Measurements from ENCODE around the gene PDE4B.
"Not testable (repeated sequence)": the region's sequence is repeated elsewhere in the genome, so short reads cannot be mapped to it uniquely, and the experiment has no call there.

PDE4B gene

DNA sequence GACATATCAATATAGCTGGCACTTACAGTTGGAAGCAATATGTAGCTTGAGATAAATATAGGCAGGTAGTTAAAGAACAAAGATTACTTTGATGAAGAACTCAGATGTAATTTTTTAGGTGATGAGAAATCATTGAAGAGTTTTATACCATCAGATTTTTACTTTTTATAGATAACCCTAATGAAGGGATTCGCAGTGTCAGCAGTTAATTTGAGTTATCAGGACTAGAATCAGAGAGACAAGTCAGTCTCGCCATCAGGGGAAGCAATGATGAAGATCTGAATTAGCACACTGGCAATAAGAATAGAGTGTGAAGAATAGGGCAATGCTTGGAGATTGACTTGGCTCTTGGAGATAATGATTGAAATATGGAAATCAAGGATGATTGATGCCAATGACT lies 342.5 kb downstream of the PDE4B start:
- DNase-seq (ENCODE audit: low spot score) = no peak
- TF ChIP-seq, protein P1, sequence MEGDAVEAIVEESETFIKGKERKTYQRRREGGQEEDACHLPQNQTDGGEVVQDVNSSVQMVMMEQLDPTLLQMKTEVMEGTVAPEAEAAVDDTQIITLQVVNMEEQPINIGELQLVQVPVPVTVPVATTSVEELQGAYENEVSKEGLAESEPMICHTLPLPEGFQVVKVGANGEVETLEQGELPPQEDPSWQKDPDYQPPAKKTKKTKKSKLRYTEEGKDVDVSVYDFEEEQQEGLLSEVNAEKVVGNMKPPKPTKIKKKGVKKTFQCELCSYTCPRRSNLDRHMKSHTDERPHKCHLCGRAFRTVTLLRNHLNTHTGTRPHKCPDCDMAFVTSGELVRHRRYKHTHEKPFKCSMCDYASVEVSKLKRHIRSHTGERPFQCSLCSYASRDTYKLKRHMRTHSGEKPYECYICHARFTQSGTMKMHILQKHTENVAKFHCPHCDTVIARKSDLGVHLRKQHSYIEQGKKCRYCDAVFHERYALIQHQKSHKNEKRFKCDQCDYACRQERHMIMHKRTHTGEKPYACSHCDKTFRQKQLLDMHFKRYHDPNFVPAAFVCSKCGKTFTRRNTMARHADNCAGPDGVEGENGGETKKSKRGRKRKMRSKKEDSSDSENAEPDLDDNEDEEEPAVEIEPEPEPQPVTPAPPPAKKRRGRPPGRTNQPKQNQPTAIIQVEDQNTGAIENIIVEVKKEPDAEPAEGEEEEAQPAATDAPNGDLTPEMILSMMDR (IDR thresholded peaks at IDR 0.05) = no peak
- H3K4me3 ChIP-seq = no peak overlapping the region
- H3K27ac ChIP-seq = no peak overlapping the region

DNA sequence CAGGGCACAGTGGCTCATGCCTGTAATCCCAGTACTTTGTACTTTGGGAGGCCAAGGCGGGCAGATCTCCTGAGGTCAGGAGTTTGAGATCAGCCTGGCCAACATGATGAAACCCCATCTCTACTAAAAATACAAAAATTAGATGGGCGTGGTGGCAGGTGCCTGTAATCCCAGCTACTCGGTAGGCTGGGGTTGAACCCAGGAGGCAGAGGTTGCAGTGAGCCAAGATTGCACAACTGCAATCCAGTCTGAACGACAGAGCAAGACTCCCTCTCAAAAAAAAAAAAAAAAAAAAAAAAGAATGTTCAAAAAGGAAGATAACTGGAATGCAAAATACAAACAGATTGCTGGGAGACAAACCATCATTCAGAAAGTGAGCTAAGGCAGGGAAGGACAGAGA lies 343.7 kb downstream of the PDE4B start:
- H3K27ac ChIP-seq; H3K4me3 ChIP-seq; DNase-seq (ENCODE audit: low spot score): not testable (repeated sequence)

DNA sequence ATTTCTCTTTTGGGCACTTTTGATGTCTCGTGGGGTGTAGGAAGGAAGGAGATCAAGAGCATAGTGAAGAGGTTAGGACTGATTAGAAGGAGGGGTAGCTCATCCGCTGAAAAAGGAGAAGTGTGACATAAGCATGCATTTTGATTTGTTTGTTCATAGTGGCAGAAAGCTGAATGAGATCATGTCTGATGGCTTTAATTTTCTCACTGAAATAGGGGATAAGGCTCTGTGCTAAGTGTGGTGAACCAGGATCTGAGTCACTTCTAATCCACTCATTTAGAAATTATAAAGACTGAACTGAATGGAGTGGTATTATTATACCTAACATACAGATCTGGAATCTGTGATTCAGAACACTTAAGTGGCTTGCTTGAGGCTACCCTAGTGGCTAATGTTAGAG lies 344.5 kb downstream of the PDE4B start:
- no peak overlapping the region for H3K27ac ChIP-seq
- H3K4me3 ChIP-seq = no peak overlapping the region
- no peak for DNase-seq (ENCODE audit: low spot score)
- TF ChIP-seq, protein P1 (IDR thresholded peaks at IDR 0.05) = no peak

DNA sequence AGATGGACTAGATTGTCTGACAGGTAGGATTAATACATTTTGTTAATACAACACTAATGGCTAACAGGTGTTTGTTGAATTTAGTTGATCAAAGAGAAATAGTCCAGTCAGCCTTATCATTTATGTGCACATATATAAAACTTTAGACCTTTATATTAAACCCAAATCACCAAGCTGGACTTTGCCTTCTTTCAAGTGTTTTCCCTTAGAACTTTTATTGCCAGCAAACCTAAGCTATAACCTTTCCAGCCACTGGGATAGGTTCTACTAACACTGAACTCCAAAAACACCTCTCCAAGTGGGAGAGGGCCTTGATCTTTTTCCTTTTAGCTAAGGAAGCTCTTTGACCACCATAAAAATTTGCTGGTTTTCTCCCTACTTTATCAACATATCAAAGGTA lies 345.9 kb downstream of the PDE4B start:
- TF ChIP-seq, protein P1 (IDR thresholded peaks at IDR 0.05) = no peak
- DNase-seq (ENCODE audit: low spot score) = no peak
- H3K27ac ChIP-seq = no peak overlapping the region
- H3K4me3 ChIP-seq = no peak overlapping the region

DNA sequence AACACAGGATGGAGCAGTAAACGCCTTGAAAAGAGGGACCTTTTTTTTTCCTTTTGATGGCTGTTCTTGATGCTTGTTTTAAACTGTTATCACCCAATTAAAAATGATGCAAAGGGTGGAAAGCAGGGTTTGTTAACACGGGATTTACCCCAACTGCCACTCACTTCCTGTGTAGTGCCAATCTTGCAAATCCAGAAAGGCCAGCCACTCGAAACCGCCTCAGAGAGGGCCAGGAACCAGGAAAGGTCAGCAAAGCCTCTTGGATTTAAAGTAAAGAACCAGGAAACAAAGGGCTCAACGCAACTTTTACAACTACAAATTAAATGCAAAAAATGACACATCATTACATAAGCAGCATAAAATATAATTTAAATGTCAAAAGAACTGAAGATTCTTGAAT lies 347.4 kb downstream of the PDE4B start:
- DNase-seq (ENCODE audit: low spot score) = no peak
- TF ChIP-seq, protein P1 (IDR thresholded peaks at IDR 0.05) = no peak

DNA sequence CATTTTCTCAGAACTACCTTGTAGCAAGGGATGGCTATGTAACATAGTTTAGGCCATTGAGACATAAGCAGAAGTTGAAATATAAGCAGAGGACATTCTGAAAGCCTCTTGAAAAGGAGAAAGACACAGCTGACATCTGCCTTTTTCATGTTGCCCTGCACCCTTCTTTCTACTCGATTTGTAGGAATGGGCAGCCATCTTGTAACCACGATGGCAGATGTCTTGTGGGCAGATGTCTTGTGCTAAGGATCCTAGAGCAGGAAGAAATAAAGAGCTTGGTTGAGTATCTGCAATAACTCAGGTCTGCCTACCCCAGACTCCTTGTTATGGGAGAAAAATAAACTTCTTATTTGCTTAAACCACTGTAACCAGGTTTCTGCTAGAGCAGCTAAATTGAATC lies 351.0 kb downstream of the PDE4B start:
- Histone ChIP-seq H3K4me3 (no peak overlapping the region), H3K27ac (no peak overlapping the region)
- no peak for DNase-seq (ENCODE audit: low spot score)
- TF ChIP-seq, protein P1 (IDR thresholded peaks at IDR 0.05) = no peak

More for the DNA sequence above, 347.4 kb downstream of the PDE4B start:
- Histone ChIP-seq H3K4me3 (no peak overlapping the region), H3K27ac (no peak overlapping the region)

DNA sequence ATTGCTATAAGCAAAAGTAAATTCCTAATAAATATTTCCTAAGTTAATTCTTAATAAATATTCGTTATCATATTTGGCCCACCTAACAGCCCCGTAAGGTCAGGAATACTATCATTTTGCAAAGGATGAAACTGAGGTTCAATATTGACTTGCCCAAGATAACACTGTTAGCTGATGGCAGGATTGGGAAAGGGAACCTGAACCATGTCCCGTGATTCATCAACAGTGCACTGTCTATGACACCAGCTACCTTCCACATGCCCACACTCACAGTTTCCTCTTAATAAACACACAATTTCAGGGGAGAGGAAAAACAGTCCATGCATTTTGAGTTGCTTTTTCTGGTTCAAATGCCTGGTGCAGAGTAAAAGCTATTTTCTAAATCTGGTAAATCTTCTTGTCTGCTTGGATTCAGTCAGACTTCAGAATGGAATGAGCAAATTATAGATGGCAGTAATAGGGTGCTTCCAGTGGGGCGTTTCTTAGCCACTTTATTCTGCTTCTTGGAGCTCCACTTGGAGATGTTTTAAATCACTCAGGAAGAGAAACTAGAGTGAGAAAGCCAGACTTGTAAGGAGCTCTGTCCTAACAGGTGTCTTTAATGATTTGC lies 354.6 kb downstream of the PDE4B start:
- Histone ChIP-seq H3K4me3 (no peak overlapping the region), H3K27ac (no peak overlapping the region)
- DNase-seq (ENCODE audit: low spot score) = no peak
- TF ChIP-seq, protein P1 (IDR thresholded peaks at IDR 0.05) = no peak

Data from coronary artery (tissue), 2 donors.